ENCODE data around the gene SLC22A5.

DNA sequence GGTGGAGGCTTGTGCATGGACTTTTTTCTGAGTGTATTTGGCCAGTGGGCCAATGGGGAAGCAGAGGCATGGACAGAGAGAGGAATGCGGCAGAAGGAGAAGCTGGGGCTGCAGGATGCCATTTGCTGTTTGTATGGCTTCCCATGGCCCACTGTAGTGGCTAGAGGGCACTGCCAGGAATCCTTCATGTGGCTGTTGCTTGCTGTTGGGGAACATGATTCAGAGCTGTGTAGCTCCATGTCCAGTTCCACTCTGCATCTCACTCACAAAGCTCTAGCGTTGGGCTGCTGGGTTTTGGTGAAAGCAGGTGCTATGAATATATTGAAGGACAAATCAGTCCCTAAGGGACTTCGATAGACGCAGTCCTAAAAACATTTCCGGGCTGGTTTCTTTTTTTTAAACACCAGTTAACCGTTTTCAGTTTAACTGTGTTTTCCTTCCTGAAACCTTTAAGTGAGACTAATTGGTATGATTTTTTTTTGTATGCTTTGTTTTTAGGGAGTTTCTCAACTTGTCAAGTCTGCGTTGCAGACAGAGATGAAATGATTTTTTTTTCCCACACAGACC, 51.3 kb downstream of the SLC22A5 start:
- TF ChIP-seq, protein P1, sequence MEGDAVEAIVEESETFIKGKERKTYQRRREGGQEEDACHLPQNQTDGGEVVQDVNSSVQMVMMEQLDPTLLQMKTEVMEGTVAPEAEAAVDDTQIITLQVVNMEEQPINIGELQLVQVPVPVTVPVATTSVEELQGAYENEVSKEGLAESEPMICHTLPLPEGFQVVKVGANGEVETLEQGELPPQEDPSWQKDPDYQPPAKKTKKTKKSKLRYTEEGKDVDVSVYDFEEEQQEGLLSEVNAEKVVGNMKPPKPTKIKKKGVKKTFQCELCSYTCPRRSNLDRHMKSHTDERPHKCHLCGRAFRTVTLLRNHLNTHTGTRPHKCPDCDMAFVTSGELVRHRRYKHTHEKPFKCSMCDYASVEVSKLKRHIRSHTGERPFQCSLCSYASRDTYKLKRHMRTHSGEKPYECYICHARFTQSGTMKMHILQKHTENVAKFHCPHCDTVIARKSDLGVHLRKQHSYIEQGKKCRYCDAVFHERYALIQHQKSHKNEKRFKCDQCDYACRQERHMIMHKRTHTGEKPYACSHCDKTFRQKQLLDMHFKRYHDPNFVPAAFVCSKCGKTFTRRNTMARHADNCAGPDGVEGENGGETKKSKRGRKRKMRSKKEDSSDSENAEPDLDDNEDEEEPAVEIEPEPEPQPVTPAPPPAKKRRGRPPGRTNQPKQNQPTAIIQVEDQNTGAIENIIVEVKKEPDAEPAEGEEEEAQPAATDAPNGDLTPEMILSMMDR (IDR thresholded peaks at IDR 0.05) = no peak
- no peak for TF ChIP-seq POLR2A (IDR thresholded peaks at IDR 0.05)
